HG03139 (cell line): Measurements from ENCODE around the gene COL26A1.
"Not testable (repeated sequence)": the region's sequence is repeated elsewhere in the genome, so short reads cannot be mapped to it uniquely, and the experiment has no call there.

Source experiments
- ATAC-seq: cut with Tn5 transposase; IDR thresholded peaks from one replicate; pipeline ENCODE4 v1.9.1; 2021; ENCODE audit not compliant: unreplicated experiment

The COL26A1 gene

GRCh38 chr7:101490439-101490838 is 127.8 kb downstream of the COL26A1 start:
- not testable (repeated sequence) for ATAC-seq

GRCh38 chr7:101491442-101491841 is 128.8 kb downstream of the COL26A1 start:
- ATAC-seq: not testable (repeated sequence)

- ATAC-seq: no peak
These were observed 132.1 kb downstream of the COL26A1 start for GRCh38 chr7:101494602-101495329.

- no peak for ATAC-seq
These were observed 133.3 kb downstream of the COL26A1 start for GRCh38 chr7:101496017-101496416.

- no peak for ATAC-seq
These were observed 138.7 kb downstream of the COL26A1 start for GRCh38 chr7:101501351-101501750.

GRCh38 chr7:101502466-101503098 is 139.9 kb downstream of the COL26A1 start:
- ATAC-seq: no peak

- ATAC-seq: not testable (repeated sequence)
These were observed 142.8 kb downstream of the COL26A1 start for GRCh38 chr7:101505510-101505909.

GRCh38 chr7:101506531-101506930 is 143.9 kb downstream of the COL26A1 start:
- ATAC-seq: no peak

- no peak for ATAC-seq
These were observed 144.7 kb downstream of the COL26A1 start for GRCh38 chr7:101507327-101507726.

GRCh38 chr7:101507791-101508252 is 145.1 kb downstream of the COL26A1 start:
- no peak for ATAC-seq

GRCh38 chr7:101510297-101510696 is 147.6 kb downstream of the COL26A1 start:
- no peak for ATAC-seq

- ATAC-seq: no peak
These were observed 149.3 kb downstream of the COL26A1 start for GRCh38 chr7:101511965-101512364.

GRCh38 chr7:101516851-101517250 is 154.2 kb downstream of the COL26A1 start:
- no peak for ATAC-seq

GRCh38 chr7:101517304-101517703 is 154.6 kb downstream of the COL26A1 start:
- no peak for ATAC-seq

GRCh38 chr7:101518336-101518735 is 155.7 kb downstream of the COL26A1 start:
- no peak for ATAC-seq

- ATAC-seq: no peak
These were observed 156.8 kb downstream of the COL26A1 start for GRCh38 chr7:101519324-101520023.

GRCh38 chr7:101521430-101521925 is 158.8 kb downstream of the COL26A1 start:
- no peak for ATAC-seq

- ATAC-seq: no peak
These were observed 159.3 kb downstream of the COL26A1 start for GRCh38 chr7:101522021-101522420.

GRCh38 chr7:101527844-101528667 is 165.4 kb downstream of the COL26A1 start:
- no peak for ATAC-seq

- no peak for ATAC-seq
These were observed 166.9 kb downstream of the COL26A1 start for GRCh38 chr7:101529560-101529959.
